ENCODE data around the gene ONECUT2. TPM values are rescaled to one million over a fixed set of nuclear protein-coding genes. Genes with fewer than 3 reads are reported as not detected.

Gene ONECUT2
- total RNA-seq, 1 experiment from 2014 or later = 4.3 TPM

DNA sequence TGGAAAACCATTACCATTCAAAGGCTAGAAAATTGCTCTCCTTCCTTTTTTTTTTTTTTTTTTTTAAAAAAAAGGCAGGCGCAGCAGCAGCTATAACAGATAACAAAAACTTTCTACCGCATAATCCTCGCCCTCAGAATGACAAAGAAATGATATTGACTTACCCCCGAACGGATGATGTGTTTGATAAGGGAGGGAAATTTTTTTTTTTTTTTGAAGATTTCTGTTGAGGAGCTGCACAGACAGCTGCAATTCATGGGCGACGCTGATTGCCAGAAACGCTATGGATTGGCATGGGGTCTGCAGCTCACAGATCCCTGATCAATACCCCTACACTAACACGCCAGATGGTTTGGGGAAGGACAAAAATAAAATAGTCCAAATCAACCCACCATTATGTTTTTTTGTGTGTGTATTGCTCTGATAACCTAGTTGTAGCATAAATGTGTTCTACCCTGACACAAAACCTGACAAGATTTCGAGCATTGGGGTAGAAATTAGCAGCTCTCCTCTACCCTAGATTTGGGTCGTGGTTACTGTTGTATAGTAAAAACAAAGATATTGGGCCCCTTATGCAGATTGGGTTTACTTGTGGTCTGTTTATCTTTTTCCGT, 3.6 kb upstream of the ONECUT2 start:
- TF ChIP-seq, protein P1, sequence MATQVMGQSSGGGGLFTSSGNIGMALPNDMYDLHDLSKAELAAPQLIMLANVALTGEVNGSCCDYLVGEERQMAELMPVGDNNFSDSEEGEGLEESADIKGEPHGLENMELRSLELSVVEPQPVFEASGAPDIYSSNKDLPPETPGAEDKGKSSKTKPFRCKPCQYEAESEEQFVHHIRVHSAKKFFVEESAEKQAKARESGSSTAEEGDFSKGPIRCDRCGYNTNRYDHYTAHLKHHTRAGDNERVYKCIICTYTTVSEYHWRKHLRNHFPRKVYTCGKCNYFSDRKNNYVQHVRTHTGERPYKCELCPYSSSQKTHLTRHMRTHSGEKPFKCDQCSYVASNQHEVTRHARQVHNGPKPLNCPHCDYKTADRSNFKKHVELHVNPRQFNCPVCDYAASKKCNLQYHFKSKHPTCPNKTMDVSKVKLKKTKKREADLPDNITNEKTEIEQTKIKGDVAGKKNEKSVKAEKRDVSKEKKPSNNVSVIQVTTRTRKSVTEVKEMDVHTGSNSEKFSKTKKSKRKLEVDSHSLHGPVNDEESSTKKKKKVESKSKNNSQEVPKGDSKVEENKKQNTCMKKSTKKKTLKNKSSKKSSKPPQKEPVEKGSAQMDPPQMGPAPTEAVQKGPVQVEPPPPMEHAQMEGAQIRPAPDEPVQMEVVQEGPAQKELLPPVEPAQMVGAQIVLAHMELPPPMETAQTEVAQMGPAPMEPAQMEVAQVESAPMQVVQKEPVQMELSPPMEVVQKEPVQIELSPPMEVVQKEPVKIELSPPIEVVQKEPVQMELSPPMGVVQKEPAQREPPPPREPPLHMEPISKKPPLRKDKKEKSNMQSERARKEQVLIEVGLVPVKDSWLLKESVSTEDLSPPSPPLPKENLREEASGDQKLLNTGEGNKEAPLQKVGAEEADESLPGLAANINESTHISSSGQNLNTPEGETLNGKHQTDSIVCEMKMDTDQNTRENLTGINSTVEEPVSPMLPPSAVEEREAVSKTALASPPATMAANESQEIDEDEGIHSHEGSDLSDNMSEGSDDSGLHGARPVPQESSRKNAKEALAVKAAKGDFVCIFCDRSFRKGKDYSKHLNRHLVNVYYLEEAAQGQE (IDR thresholded peaks at IDR 0.05; ENCODE audit: low read depth) = no peak
- ChIA-PET POLR2A (no interaction called here), RAD21 (ENCODE audit: low non-redundant PET in 1 of 2, low total read pairs in 2 of 2, uncharacterized antibody in 2 of 2, unreplicated experiment in 2 of 2) (interaction anchor here in 1 of 2 experiments (0.6 kb wide), 1 partner anchor 16 kb away, joined by 3 read pairs; no protein-coding TSS in a partner anchor), CTCF (no interaction called here)
- intact Hi-C loops (cut with micrococcal nuclease) = no loop called here
- Histone ChIP-seq H3K4me1 (ENCODE audit: control insufficient read depth in 1 of 2, insufficient read depth in 2 of 2, low read length in 2 of 2) (peaks cover 8 to 20% of the 10 kb centered on the region in 2 experiments; a peak in 3 of 4 replicates), H3K36me3 (ENCODE audit: control insufficient read depth in 1 of 2, insufficient read depth in 2 of 2, low read length in 2 of 2) (no peaks in the 10 kb centered on the region), H4K20me1 (ENCODE audit: insufficient read depth) (no peaks in the 10 kb centered on the region), H3K27me3 (ENCODE audit: insufficient read depth, low read length) (peaks cover 41% of the 10 kb centered on the region), H3K27ac (ENCODE audit: low read depth, low read length) (no peak overlapping the region), H3K4me2 (ENCODE audit: low read length) (no peak overlapping the region), H3K9me3 (ENCODE audit: control insufficient read depth in 1 of 2, insufficient read depth in 1 of 2, low read depth in 1 of 2, low read length in 2 of 2) (no peaks in the 10 kb centered on the region), H3K9me2 (ENCODE audit: insufficient read depth) (no peaks in the 10 kb centered on the region), H3K4me3 (replicated peaks in 1 of 2; ENCODE audit: low read depth in 1 of 2, low read length in 2 of 2) (no peak overlapping the region), H3K79me2 (ENCODE audit: insufficient read depth, low read length) (no peaks in the 10 kb centered on the region), H3K9ac (ENCODE audit: low read length) (no peak overlapping the region), H2AFZ (ENCODE audit: low read depth, low read length, poor library complexity, severe bottlenecking) (no peak overlapping the region)
- ATAC-seq (no peak), DNase-seq (ENCODE audit: low read depth, low spot score) (no peak)
- no TSS peak for BruUV-seq (replicated peaks)

DNA sequence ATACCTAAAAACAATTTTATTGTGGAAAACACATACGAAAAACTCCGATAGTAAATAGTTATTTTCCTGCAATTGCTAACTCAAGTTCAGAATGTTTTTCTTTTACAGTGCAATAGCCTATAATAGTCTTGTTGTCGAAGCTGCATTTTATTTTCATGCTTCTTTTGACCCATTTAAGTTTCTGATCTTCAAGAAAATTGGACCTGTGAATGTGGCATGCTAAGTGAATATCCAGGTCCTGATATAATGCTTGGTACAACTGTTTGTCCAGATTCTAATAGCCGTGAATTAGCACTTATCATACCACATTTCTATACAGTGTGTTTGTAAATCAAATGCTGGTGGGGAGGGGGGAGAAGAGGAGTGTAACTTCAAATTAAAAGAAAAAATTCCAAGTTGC, 3.0 kb upstream of the ONECUT2 start:
- no TSS peak for BruUV-seq (replicated peaks)
- H3K4me3 ChIP-seq (replicated peaks in 1 of 2; ENCODE audit: low read depth in 1 of 2, low read length in 2 of 2) = no peak overlapping the region
- intact Hi-C loops (cut with micrococcal nuclease) = no loop called here

More for the DNA sequence above, 3.0 kb upstream of the ONECUT2 start:
- Histone ChIP-seq H3K9ac (ENCODE audit: low read length) (no peak overlapping the region), H2AFZ (ENCODE audit: low read depth, low read length, poor library complexity, severe bottlenecking) (no peak overlapping the region), H3K9me2 (ENCODE audit: insufficient read depth) (no peaks in the 10 kb centered on the region), H4K20me1 (ENCODE audit: insufficient read depth) (no peaks in the 10 kb centered on the region), H3K36me3 (ENCODE audit: control insufficient read depth in 1 of 2, insufficient read depth in 2 of 2, low read length in 2 of 2) (no peaks in the 10 kb centered on the region), H3K79me2 (ENCODE audit: insufficient read depth, low read length) (no peaks in the 10 kb centered on the region), H3K27ac (ENCODE audit: low read depth, low read length) (no peak overlapping the region), H3K4me1 (ENCODE audit: control insufficient read depth in 1 of 2, insufficient read depth in 2 of 2, low read length in 2 of 2) (peaks cover 8 to 20% of the 10 kb centered on the region in 2 experiments; a peak in 3 of 4 replicates), H3K4me2 (ENCODE audit: low read length) (no peak overlapping the region), H3K9me3 (ENCODE audit: control insufficient read depth in 1 of 2, insufficient read depth in 1 of 2, low read depth in 1 of 2, low read length in 2 of 2) (no peaks in the 10 kb centered on the region), H3K27me3 (ENCODE audit: insufficient read depth, low read length) (peaks cover 41% of the 10 kb centered on the region)
- ChIA-PET CTCF (no interaction called here), POLR2A (no interaction called here), RAD21 (ENCODE audit: low non-redundant PET in 1 of 2, low total read pairs in 2 of 2, uncharacterized antibody in 2 of 2, unreplicated experiment in 2 of 2) (no interaction called here)
- TF ChIP-seq RAD21 (IDR thresholded peaks at IDR 0.05; ENCODE audit: low read depth) = no peak
- no peak for TF ChIP-seq ZFX (IDR thresholded peaks at IDR 0.05)
- TF ChIP-seq CBX3 (IDR thresholded peaks at IDR 0.05; ENCODE audit: low read depth) = no peak
- TF ChIP-seq, protein P2, sequence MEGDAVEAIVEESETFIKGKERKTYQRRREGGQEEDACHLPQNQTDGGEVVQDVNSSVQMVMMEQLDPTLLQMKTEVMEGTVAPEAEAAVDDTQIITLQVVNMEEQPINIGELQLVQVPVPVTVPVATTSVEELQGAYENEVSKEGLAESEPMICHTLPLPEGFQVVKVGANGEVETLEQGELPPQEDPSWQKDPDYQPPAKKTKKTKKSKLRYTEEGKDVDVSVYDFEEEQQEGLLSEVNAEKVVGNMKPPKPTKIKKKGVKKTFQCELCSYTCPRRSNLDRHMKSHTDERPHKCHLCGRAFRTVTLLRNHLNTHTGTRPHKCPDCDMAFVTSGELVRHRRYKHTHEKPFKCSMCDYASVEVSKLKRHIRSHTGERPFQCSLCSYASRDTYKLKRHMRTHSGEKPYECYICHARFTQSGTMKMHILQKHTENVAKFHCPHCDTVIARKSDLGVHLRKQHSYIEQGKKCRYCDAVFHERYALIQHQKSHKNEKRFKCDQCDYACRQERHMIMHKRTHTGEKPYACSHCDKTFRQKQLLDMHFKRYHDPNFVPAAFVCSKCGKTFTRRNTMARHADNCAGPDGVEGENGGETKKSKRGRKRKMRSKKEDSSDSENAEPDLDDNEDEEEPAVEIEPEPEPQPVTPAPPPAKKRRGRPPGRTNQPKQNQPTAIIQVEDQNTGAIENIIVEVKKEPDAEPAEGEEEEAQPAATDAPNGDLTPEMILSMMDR (IDR thresholded peaks at IDR 0.05 in 2 of 3, conservative IDR thresholded peaks at IDR 0.05 in 1 of 3; ENCODE audit: borderline replicate concordance in 1 of 3, insufficient read depth in 1 of 3, low read depth in 2 of 3, low read length in 2 of 3) = no peak
- TF ChIP-seq, protein P1 (IDR thresholded peaks at IDR 0.05; ENCODE audit: low read depth) = no peak
- TF ChIP-seq, protein P3, sequence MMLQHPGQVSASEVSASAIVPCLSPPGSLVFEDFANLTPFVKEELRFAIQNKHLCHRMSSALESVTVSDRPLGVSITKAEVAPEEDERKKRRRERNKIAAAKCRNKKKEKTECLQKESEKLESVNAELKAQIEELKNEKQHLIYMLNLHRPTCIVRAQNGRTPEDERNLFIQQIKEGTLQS (IDR thresholded peaks at IDR 0.05) = no peak
- no peak for TF ChIP-seq SP1 (IDR thresholded peaks at IDR 0.05; ENCODE audit: low read depth)
- TF ChIP-seq YY1 (IDR thresholded peaks at IDR 0.05; ENCODE audit: extremely low read depth, insufficient replicate concordance, low read depth, low read length) = no peak
- no peak for TF ChIP-seq SIN3A (IDR thresholded peaks at IDR 0.05; ENCODE audit: low read depth)
- DNase-seq (ENCODE audit: low read depth, low spot score) (no peak), ATAC-seq (no peak)

All from HCT116 (cell line).